ENCODE measurements around the gene CYP17A1. TPM values are rescaled to one million over a fixed set of nuclear protein-coding genes. Genes with fewer than 3 reads are reported as not detected.
"Not testable (repeated sequence)": the region's sequence is repeated elsewhere in the genome, so short reads cannot be mapped to it uniquely, and the experiment has no call there.

The CYP17A1 gene
- total and polyA plus RNA-seq, 2 experiments from 2014 or later, result not detected

- H3K4me2 ChIP-seq; H3K9me2 ChIP-seq (ENCODE audit: insufficient read depth); H3K27ac Mint-ChIP-seq; H4K20me1 ChIP-seq (replicated peaks; ENCODE audit: insufficient read depth); H3F3A ChIP-seq (replicated peaks; ENCODE audit: low read depth); H3K27ac ChIP-seq (ENCODE audit: low read depth); H3K36me3 ChIP-seq (ENCODE audit: insufficient read depth); H2AFZ ChIP-seq; H3K27me3 Mint-ChIP-seq (ENCODE audit: insufficient read depth, low read depth, poor library complexity); H3K4me3 ChIP-seq; H3K79me2 ChIP-seq (replicated peaks; ENCODE audit: insufficient read depth); H3K4me1 Mint-ChIP-seq; H3K27me3 ChIP-seq (ENCODE audit: insufficient read depth); H3K4me3 Mint-ChIP-seq; H3K36me3 Mint-ChIP-seq (ENCODE audit: low read depth); H3K4me1 ChIP-seq (ENCODE audit: insufficient read depth): not testable (repeated sequence)
- peak; percentile 42 to 66 for TF ChIP-seq CTCF (conservative IDR thresholded peaks at IDR 0.05; ENCODE audit: low read depth in 2 of 2)
- ATAC-seq (peak; percentile 54), DNase-seq (ENCODE audit: low spot score) (peak; percentile 58)
- peaks cover 20% of the 10 kb centered on the region for H3K9me3 Mint-ChIP-seq
Measured at GRCh38 chr10:102843139-102843538, 5.9 kb upstream of the CYP17A1 start.

- no peaks in the 10 kb centered on the region for H3F3A ChIP-seq (replicated peaks; ENCODE audit: low read depth)
- H3K27me3 ChIP-seq (ENCODE audit: insufficient read depth), result no peaks in the 10 kb centered on the region
- no peak for DNase-seq (ENCODE audit: low spot score)
- H3K9me3 Mint-ChIP-seq, result peaks cover 26% of the 10 kb centered on the region
- H3K36me3 ChIP-seq (ENCODE audit: insufficient read depth), result no peaks in the 10 kb centered on the region
- H3K4me3 ChIP-seq, result no peak overlapping the region
- H3K27ac ChIP-seq (ENCODE audit: low read depth), result no peak overlapping the region
- no peaks in the 10 kb centered on the region for H3K9me2 ChIP-seq (ENCODE audit: insufficient read depth)
- H3K4me1 Mint-ChIP-seq, result peaks cover 3% of the 10 kb centered on the region; the same call in 2 of the 3 replicates
- H4K20me1 ChIP-seq (replicated peaks; ENCODE audit: insufficient read depth), result no peaks in the 10 kb centered on the region
- no peaks in the 10 kb centered on the region; the same call in 2 of the 3 replicates for H3K36me3 Mint-ChIP-seq (ENCODE audit: low read depth)
- peaks cover 11% of the 10 kb centered on the region for H3K27me3 Mint-ChIP-seq (ENCODE audit: insufficient read depth, low read depth, poor library complexity)
- no peaks in the 10 kb centered on the region for H3K4me1 ChIP-seq (ENCODE audit: insufficient read depth)
- no peak overlapping the region for H3K4me3 Mint-ChIP-seq
- no peak overlapping the region for H3K4me2 ChIP-seq
- H3K79me2 ChIP-seq (replicated peaks; ENCODE audit: insufficient read depth), result no peaks in the 10 kb centered on the region
- no peak overlapping the region for H2AFZ ChIP-seq
- no peak for ATAC-seq
- no peak overlapping the region for H3K27ac Mint-ChIP-seq
- TF ChIP-seq ZNF114 (CRISPR knock-in tag; IDR thresholded peaks at IDR 0.05) (no peak), CTCF (conservative IDR thresholded peaks at IDR 0.05; ENCODE audit: low read depth in 2 of 2) (no peak), ETS1 (IDR thresholded peaks at IDR 0.05) (no peak), ZNF331 (CRISPR knock-in tag; IDR thresholded peaks at IDR 0.05; ENCODE audit: low read depth) (no peak), STAT1 (IDR thresholded peaks at IDR 0.05; ENCODE audit: unreplicated experiment) (no peak), CREB1 (CRISPR knock-in tag; IDR thresholded peaks at IDR 0.05; ENCODE audit: low read depth) (no peak), EZH2 (IDR thresholded peaks at IDR 0.05; ENCODE audit: low read depth, unreplicated experiment) (no peak), POLR2AphosphoS5 (IDR thresholded peaks at IDR 0.05; ENCODE audit: low read depth) (no peak), REST (IDR thresholded peaks at IDR 0.05; ENCODE audit: unreplicated experiment) (no peak), JUNB (IDR thresholded peaks at IDR 0.05; ENCODE audit: unreplicated experiment) (no peak), EZH2phosphoT487 (IDR thresholded peaks at IDR 0.05; ENCODE audit: unreplicated experiment) (no peak), NANOG (IDR thresholded peaks at IDR 0.05; ENCODE audit: borderline replicate concordance) (no peak)
Measured at GRCh38 chr10:102841827-102842345, 4.7 kb upstream of the CYP17A1 start.
